ENCODE results near the gene FAXDC2.
A peak's percentile ranks its signal among the peaks of the same experiment; 100 is the strongest.

FAXDC2 gene, protein sequence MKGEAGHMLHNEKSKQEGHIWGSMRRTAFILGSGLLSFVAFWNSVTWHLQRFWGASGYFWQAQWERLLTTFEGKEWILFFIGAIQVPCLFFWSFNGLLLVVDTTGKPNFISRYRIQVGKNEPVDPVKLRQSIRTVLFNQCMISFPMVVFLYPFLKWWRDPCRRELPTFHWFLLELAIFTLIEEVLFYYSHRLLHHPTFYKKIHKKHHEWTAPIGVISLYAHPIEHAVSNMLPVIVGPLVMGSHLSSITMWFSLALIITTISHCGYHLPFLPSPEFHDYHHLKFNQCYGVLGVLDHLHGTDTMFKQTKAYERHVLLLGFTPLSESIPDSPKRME

DNA sequence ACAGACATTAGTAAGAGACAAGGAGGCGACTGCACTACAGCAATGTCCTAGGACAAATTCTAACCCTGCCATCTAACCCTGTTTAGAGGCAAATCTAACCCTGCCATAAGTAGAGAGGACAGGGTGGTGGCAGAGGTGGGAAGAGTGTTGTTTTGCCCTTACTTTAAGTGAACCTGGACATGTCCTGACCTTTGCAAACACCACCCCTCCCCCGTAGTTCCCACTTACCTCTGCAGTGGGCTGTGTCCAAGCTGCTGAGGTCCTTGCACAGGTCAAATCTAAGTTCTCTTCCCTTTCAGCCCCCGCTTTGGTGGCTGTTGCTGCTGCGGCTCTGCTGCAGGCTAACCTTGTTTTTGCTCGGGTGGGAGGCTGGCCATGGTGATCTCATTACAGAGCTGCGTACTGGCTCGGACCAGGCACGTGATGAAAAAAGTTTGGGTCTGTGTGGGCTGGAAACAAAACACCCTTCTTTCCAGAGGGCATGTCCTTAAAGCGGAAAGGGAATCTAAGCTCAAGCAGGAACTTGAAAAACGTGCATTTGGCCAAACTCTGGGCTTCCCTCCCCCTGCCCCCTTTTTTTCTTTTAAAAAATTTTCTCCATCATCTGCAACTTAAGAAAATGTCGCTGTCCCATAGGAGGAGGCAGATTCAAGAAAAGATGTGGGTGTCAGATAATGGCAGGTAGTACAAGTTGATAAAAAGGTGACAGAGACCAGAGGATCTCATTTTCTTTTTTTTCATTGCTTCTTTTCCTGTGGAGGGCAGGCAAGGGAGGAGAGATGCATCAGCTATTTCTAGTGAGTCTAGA, at the start of gene FAXDC2:
TSS of gene FAXDC2 (minus strand) at position 349 of the 808 bp plus-strand sequence. CDS start 12,425 bp downstream, outside the sequence.
- Mint-ChIP-seq H3K4me3 (no peak within 1 kb of the TSS), H3K27me3 (no peaks in the 10 kb centered on the region), H3K27ac (no peak within 1 kb of the TSS), H3K9me3 (no peaks in the 10 kb centered on the region), H3K4me1 (peaks cover 7% of the 10 kb centered on the region), H3K36me3 (peaks cover 3% of the 10 kb centered on the region)

DNA sequence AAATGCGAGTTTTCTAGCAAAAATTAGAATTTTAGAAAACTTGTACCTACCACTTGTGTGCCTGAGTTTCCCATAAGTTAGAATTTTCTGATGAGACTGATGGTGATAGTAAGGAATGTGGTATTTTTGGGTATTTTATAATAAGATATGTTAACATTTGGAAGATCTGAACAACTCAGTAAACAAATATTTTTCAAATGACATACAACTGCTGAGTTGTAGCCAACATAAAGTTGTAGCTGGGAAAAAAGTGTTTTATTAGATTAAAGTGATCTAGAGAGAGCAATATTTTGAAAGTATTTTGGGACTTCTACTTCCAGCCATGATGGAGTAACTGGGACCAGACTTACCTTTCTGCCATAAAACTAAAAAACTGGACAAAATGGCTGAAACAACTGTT, 49.7 kb upstream of the FAXDC2 start:
- peaks cover 16% of the 10 kb centered on the region for H3K36me3 Mint-ChIP-seq
- no peaks in the 10 kb centered on the region for H3K9me3 Mint-ChIP-seq
- no peaks in the 10 kb centered on the region for H3K27me3 Mint-ChIP-seq
- H3K27ac Mint-ChIP-seq = no peak overlapping the region
- no peak overlapping the region for H3K4me3 Mint-ChIP-seq
- H3K4me1 Mint-ChIP-seq = no peaks in the 10 kb centered on the region

DNA sequence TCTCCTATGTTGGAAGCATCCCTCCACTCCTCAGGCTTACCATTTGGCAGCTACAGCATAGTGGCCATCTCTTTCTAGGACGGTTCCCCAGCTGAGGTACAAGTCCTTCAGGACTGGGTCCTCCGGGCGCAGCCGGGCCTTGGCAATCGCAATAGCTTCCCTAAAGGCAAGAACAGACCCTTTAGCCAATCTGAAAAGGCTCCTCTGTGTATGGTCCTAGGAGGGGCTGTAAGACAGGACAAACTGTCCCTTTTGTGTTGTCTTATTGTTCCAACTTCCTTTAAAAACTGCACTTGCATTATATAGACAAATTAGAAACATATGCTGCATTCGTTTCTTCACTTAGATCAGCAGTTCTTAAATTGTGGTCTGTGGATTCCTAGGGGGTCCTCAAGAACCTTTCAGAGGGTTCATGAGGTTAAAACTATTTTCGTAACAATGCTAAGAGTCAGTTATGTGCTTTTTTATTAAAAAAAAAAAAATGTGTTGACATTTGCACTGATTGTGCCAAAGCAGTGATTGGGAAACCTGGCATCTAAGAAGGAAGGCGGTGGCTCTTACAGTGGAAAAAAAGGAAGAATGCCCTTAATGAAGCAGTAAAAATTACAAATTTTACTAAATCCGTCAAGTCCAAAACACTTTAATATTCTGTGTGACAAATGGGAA, 48.9 kb upstream of the FAXDC2 start:
- Mint-ChIP-seq H3K4me3 (no peak overlapping the region), H3K27ac (no peak overlapping the region), H3K4me1 (no peaks in the 10 kb centered on the region), H3K27me3 (no peaks in the 10 kb centered on the region), H3K36me3 (peaks cover 16% of the 10 kb centered on the region), H3K9me3 (no peaks in the 10 kb centered on the region)

DNA sequence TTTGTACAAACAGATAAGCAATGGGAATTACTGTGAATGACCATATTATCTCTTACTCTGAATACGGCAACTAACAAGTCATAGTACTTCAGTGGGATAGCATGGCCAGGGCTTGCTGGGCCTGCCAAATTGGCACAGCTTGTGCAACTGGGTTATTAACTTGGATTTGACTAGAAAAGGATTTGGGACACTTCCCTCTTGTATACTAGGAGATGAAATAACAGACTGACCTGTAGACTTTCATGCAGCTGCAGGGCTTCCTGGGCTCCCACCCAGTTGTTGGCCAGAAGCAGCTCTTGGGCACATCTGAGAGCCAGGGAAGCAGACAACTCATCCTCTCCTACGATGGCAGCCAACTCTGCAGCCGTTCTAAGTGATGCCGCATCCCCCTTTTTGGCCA, 47.8 kb upstream of the FAXDC2 start:
- Mint-ChIP-seq H3K4me3 (no peak overlapping the region), H3K27me3 (no peaks in the 10 kb centered on the region), H3K36me3 (peaks cover 14% of the 10 kb centered on the region), H3K27ac (no peak overlapping the region), H3K4me1 (no peaks in the 10 kb centered on the region), H3K9me3 (no peaks in the 10 kb centered on the region)

DNA sequence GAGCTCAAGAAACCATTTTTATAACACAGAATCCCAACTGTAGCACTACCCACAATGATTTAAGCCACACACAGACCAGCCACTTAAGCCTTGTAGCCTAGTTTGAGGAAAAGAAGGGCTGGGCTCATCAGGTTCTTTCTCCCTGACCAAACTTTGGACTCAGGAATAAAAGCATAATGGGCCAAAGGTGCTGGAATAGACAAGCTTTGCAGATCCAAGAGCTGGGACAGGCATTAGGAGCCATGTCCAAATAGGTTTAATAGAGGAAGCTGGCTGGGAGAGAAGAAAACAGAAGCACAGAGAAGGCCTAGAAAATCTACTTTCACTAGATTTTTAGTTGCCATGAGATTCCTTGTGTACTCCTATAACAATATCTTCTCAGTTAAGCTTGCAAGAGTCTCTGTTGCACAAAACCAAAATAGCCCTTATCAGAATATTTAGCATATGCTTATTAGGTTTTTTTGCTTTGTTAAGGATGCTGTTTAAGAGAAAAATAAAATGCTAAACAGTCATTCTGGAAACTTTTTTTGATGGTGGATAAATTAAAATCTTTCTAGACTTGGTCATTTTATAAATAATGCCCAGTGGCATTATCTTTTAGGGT, 46.3 kb upstream of the FAXDC2 start:
- Mint-ChIP-seq H3K4me1 (no peaks in the 10 kb centered on the region), H3K27me3 (no peaks in the 10 kb centered on the region), H3K4me3 (no peak overlapping the region), H3K9me3 (no peaks in the 10 kb centered on the region), H3K36me3 (peaks cover 14% of the 10 kb centered on the region), H3K27ac (no peak overlapping the region)

DNA sequence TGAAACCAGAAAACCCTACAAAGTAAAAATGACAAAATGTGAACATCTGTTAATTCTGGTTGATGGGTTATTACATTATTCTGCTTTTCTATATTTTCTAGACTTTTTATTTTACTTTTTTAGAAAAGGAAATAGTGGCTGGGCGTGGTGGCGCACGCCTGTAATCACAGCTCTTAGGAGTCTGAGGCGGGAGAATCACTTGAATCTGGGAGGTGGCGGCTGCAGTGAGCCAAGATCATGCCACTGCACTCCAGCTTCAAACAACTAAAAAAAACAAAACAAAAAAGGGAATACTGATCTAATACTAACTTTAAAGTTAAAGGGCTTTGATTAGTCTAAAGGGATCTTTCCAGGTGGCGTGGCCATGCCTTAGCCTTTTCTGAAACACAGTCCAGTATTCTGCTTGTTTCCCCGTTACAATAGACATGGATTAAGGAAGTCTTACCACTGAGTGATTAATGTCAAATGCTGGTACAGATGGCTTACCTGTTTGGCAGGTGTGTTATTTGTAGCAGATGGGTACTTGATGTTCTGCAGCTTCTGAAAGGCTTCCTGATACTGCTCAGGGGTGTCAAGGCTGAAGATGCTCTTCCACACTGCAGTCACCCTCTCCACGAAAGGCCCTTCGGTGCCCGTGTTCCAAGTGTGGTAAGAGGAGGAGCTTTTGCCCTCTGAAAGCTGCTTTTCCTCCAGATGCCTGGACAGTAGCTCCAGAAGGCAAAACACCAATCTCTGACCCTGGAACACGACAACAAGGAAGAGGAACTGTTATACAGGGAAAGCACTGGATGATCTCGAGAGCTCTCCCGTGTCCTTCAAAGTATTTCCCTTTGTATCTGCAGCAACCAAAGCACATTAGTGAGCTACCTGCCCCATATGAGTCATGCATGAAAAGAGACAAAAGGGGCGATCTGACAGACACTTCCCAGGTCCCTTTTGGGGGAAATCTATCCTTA, 45.5 kb upstream of the FAXDC2 start:
- H3K4me1 Mint-ChIP-seq = no peaks in the 10 kb centered on the region
- H3K36me3 Mint-ChIP-seq = peaks cover 18% of the 10 kb centered on the region
- H3K4me3 Mint-ChIP-seq = no peak overlapping the region
- H3K27me3 Mint-ChIP-seq = no peaks in the 10 kb centered on the region
- no peaks in the 10 kb centered on the region for H3K9me3 Mint-ChIP-seq
- peak overlapping the region; percentile 4 for H3K27ac Mint-ChIP-seq

DNA sequence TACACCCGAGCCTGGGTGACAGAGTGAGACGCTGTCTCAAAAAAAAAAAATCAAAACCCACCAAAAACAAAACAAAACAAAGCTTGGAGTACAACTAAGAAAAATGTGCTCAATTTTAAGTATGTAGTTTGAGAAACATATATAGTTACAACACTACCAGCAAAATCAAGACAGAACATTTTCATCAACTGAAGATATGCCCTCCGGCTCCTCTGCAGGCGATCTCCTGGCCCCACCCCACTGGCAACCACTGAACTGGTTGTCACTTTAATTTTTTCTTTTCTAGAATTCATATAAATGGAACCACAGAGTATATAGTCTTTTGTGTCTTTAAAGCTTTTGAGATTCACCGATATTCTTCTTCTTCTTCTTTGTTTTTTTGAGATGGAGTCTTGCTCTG, 43.0 kb upstream of the FAXDC2 start:
- H3K27ac Mint-ChIP-seq = peak overlapping the region; percentile 18
- peaks cover 25% of the 10 kb centered on the region for H3K36me3 Mint-ChIP-seq
- no peaks in the 10 kb centered on the region for H3K27me3 Mint-ChIP-seq
- H3K4me3 Mint-ChIP-seq = no peak overlapping the region
- H3K9me3 Mint-ChIP-seq = peaks cover 4% of the 10 kb centered on the region
- no peaks in the 10 kb centered on the region for H3K4me1 Mint-ChIP-seq

DNA sequence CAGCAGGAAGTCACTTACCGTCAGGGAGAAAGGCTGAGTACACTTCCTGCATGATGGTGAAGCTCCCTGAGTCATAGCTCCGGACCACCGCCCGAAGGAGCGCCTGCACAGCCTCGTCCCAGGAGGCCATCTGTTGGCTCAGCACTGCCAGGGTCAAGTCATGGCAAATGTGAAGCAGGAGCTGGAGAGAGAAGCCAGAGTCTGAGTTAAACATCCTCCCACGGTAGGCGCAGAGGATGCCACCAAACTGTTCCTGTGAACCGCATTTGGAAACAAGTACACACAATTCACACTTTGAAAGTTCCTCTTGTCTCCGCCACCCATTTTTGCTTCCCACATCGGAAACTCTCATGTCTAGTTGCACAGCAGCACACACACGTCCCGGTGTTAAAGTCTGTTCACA, 42.0 kb upstream of the FAXDC2 start:
- no peaks in the 10 kb centered on the region for H3K4me1 Mint-ChIP-seq
- H3K9me3 Mint-ChIP-seq = peaks cover 5% of the 10 kb centered on the region
- H3K27ac Mint-ChIP-seq = no peak overlapping the region
- H3K27me3 Mint-ChIP-seq = no peaks in the 10 kb centered on the region
- H3K36me3 Mint-ChIP-seq = peaks cover 32% of the 10 kb centered on the region
- H3K4me3 Mint-ChIP-seq = no peak overlapping the region

DNA sequence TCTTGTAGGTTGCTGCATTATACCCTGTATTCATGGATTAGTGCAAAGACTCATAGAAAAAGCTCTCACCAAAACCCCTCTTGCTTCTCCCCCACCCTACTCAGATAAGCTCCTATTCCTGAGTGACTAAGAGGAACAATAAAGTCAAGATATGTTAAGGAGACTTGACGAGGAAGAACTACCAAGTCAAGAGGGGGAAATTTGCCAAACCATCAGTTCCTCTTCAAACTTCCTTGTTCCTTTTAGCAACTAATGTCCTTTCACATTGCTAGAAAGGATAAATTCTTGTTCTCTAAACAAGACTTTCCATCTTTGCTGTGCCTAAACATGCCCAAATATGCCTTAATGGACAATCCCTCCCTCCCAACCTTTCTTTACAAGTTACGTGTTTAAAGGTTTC, 35.0 kb upstream of the FAXDC2 start:
- Mint-ChIP-seq H3K4me3 (no peak overlapping the region), H3K27me3 (no peaks in the 10 kb centered on the region), H3K36me3 (peaks cover 71% of the 10 kb centered on the region), H3K27ac (no peak overlapping the region), H3K4me1 (no peaks in the 10 kb centered on the region), H3K9me3 (peaks cover 21% of the 10 kb centered on the region)

DNA sequence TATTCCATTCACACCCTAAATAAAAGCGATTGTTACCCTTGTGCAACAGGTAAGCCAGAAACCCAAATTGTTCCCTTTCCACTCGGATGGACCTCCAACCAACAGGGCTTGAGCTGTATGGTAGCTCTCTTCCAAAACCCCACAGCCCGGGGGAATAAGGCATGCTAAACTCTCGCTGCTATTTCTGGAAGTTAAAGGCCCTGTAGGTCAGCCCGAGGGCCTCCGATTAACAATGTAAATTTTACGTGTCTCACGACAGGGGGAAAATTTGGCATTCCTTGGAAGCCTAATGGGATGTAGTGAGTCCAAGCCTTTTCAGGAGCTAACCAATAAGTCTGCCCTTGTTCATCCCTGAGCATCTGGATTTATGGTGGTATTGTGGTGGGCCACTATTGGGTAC, 34.0 kb upstream of the FAXDC2 start:
- no peaks in the 10 kb centered on the region for H3K4me1 Mint-ChIP-seq
- H3K36me3 Mint-ChIP-seq = peaks cover 75% of the 10 kb centered on the region
- H3K27me3 Mint-ChIP-seq = no peaks in the 10 kb centered on the region
- H3K9me3 Mint-ChIP-seq = peaks cover 24% of the 10 kb centered on the region
- H3K4me3 Mint-ChIP-seq = no peak overlapping the region
- no peak overlapping the region for H3K27ac Mint-ChIP-seq

DNA sequence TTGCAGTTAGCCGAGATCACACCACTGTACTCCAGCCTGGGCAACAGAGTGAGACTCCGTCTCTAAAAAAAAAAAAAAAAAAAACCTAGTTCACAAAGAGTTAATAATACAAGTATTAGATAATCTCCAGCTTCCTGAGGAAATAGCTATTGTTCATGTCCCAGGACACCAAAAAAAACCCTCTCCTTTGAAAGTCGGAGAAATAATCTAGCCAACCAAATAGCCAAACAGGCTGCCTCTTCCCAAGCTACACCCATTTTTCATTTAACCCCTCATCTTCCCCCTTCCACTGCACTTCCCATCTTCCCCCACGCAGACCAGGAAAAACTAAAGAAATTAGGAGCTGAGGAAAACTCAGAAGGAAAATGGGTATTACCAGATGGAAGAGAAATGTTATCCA, 31.6 kb upstream of the FAXDC2 start:
- peaks cover 18% of the 10 kb centered on the region for H3K9me3 Mint-ChIP-seq
- H3K27me3 Mint-ChIP-seq = no peaks in the 10 kb centered on the region
- no peaks in the 10 kb centered on the region for H3K4me1 Mint-ChIP-seq
- H3K36me3 Mint-ChIP-seq = peaks cover 70% of the 10 kb centered on the region
- no peak overlapping the region for H3K4me3 Mint-ChIP-seq
- H3K27ac Mint-ChIP-seq = no peak overlapping the region

DNA sequence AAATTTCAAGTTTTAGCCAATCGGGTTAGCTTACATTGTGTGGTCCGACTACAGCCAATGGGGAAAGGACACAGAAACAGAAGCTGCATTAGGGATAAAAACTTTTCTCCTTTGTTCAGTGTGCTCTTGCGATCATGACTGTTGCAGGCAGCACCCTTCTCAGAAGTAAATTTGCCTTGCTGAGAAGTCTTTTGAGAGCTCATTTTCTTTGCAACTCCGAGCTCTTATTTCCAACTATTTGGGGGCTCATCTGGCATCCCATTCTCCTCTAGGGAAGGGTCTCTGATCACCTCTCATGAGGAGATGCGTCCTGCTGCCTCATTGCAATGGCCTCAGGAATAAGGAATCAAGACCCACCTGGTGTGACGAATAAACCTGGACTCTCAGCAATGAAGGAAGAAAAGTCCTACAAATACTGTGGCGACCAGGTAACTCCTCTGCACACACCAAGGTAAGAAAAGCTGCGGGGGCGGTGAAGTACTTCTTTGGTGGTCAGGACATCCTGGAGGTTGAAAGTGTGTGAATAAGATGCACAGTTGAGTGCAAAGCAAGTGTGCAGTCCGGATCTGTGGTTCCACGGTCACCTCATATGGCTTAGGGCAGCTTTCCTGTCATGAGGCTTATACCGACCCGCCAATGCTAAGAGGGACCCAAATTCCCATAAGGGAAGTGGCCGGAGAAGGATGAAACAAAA, 28.4 kb upstream of the FAXDC2 start:
- Mint-ChIP-seq H3K27me3 (no peaks in the 10 kb centered on the region), H3K9me3 (peaks cover 15% of the 10 kb centered on the region), H3K4me3 (no peak overlapping the region), H3K36me3 (peaks cover 67% of the 10 kb centered on the region), H3K4me1 (no peaks in the 10 kb centered on the region), H3K27ac (no peak overlapping the region)

DNA sequence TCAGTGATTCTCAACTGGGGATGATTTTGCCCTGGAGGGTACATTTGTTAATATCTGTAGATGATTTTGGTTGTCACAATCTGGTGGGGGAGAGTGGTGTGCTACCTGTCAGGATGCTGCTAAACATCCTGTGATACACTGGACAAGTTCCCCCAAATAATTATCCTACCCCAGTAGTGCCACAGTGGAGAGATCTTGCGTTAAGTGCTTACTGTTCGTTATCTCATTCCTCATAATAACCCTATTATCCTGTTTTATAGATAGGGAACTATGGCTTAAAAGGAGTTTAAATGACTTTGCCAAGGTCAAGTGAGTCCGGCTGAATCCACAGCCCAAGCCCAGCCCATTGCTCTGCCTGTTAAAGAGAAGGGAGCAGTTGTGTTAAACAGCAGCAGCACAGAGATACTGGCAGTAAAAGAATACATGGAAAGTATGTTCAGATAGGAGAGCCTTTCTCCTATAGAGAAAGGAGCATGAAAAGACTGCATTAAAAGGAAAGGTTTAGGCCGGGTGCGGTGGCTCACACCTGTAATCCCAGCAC, 23.5 kb upstream of the FAXDC2 start:
- no peaks in the 10 kb centered on the region for H3K27me3 Mint-ChIP-seq
- no peaks in the 10 kb centered on the region for H3K9me3 Mint-ChIP-seq
- no peak overlapping the region for H3K4me3 Mint-ChIP-seq
- no peaks in the 10 kb centered on the region for H3K4me1 Mint-ChIP-seq
- H3K27ac Mint-ChIP-seq = peak overlapping the region; percentile 2
- H3K36me3 Mint-ChIP-seq = peaks cover 45% of the 10 kb centered on the region

DNA sequence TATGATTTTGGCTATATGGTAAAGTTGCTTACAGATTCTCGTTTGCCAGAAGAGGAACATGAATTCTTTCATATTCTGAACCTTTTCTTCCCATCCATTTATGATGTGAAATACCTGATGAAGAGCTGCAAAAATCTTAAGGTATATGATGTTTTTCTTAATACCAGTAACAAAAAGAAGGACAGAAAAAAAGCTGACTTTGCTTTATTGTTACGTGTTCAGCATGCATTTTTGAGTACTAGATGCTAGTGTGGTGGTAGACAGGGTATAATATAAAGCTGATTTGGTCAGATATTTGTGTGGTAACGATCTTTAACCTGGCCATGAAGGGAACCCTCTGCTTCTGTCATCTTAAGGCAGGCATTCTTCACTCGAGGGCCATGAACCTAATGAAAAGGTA, 21.3 kb upstream of the FAXDC2 start:
- no peaks in the 10 kb centered on the region for H3K9me3 Mint-ChIP-seq
- no peak overlapping the region for H3K27ac Mint-ChIP-seq
- no peak overlapping the region for H3K4me3 Mint-ChIP-seq
- H3K36me3 Mint-ChIP-seq = peaks cover 39% of the 10 kb centered on the region
- H3K27me3 Mint-ChIP-seq = no peaks in the 10 kb centered on the region
- H3K4me1 Mint-ChIP-seq = peaks cover 10% of the 10 kb centered on the region

All from activated naive CD4-positive, alpha-beta T cell treated with anti-CD3 and anti-CD28 coated beads, Interleukin-2, amount 50 U/mL, for 24 hours (primary cell).